ENCODE measurements around the gene RNGTT.

RNGTT gene

DNA sequence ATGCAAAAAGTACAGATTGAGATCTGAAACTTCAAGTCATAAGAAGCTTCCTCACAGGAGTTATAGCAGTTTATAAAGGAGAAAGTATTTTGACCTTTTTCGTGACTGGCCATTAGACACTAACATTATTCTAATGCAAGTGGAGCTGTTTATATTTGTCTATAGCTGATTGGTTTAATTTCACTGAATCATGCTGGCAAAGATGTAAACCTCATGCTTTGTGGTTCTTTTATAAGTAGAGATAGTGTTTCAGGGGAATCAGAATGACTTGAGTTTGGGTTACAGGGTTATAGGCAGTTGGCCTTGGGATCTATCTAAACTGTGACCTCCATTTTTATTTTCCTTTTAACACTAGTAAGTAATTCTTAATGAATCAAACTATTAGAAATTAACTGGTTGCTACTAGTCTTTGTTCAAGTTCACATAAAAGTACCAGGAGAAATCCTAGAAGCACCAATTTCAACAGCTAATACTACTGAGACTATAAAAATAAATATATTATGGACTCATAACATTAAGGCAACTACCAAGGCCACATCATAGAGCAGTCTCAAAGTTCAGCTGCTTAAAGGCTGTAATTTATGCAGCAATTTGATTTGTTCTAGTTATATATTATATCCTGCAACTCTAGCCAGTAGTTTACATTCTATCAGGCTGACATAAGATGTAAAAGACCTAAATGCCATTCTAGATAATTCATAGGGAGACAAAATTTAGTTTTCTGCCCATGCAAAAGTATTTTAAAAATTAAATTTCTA lies 94.0 kb downstream of the RNGTT start:
- no peaks in the 10 kb centered on the region for H3K36me3 ChIP-seq
- no peaks in the 10 kb centered on the region for H4K20me1 ChIP-seq
- H3K27me3 ChIP-seq: no peaks in the 10 kb centered on the region
- H3K9ac ChIP-seq: no peak overlapping the region
- no peaks in the 10 kb centered on the region for H3K4me1 ChIP-seq
- H3K4me2 ChIP-seq: no peak overlapping the region
- no peak overlapping the region for H3K4me3 ChIP-seq
- H3K9me3 ChIP-seq: no peaks in the 10 kb centered on the region
- H3K27ac ChIP-seq: no peak overlapping the region
- no peak for TF ChIP-seq Cebpa-rat (IDR thresholded peaks at IDR 0.05)

DNA sequence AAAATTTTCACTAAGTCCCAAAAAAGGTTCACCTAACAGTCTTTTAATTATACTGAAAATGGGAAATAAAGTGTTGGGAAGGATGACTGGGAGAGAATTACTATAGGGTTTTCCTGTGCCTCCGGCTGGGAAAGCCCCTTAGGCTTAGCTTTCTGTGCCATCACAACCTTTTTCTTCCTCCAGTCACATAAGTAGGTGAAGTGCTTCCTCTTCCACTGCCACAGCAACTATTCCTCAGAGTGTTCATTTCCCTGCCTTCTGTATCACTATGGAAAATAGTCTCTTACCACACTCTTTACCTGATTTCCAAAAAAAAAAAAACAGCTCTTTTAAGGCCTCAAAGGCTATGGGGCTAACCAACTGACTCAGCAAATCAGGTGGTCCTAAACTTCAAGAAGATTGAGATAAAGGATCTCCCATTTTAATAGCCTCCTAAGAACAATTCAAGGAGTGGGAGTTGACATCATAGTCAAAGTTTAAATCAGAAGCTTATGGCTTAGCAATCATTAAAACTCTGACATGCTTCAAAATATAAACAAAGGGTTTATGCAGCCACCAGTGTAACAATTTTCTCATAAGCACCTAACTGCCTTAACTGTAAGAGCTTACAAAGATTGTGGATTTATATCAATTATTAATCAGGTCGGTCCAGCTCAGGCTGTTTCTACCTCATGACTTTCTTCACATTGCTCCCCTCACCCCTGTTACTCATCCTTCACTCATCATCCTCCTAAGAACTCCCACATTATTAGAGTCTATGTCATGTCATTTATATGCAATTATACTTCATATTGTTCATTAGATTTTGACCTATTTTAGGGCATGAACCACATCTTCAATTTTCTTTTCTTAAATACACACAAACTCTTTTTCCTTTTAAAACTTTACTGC lies 95.3 kb downstream of the RNGTT start:
- no peak overlapping the region for H3K4me2 ChIP-seq
- H4K20me1 ChIP-seq: no peaks in the 10 kb centered on the region
- H3K9me3 ChIP-seq: no peaks in the 10 kb centered on the region
- H3K36me3 ChIP-seq: no peaks in the 10 kb centered on the region
- H3K9ac ChIP-seq: no peak overlapping the region
- TF ChIP-seq Cebpa-rat (IDR thresholded peaks at IDR 0.05): no peak
- H3K4me3 ChIP-seq: no peak overlapping the region
- no peak overlapping the region for H3K27ac ChIP-seq
- no peaks in the 10 kb centered on the region for H3K4me1 ChIP-seq
- H3K27me3 ChIP-seq: no peaks in the 10 kb centered on the region

DNA sequence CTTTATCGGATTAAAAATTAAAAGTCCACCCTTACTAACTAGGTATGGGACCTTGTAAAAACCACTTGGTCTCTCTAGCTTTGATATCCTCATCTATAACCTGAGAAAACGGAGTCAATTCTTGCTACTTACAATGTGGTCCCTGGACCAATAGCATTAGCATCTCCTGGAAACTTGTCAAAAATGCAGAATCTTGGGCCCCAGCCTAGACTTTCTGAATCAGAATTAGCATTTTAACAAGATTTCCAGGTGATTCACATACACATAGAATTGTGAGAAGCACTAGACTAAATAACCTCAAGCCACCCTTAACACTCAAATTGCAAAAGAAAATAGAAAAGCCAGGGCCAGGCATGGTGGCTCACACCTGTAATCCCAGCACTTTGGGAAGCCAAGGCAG lies 96.6 kb downstream of the RNGTT start:
- H3K9ac ChIP-seq: no peak overlapping the region
- no peaks in the 10 kb centered on the region for H3K9me3 ChIP-seq
- H4K20me1 ChIP-seq: no peaks in the 10 kb centered on the region
- TF ChIP-seq Cebpa-rat (IDR thresholded peaks at IDR 0.05): no peak
- no peaks in the 10 kb centered on the region for H3K27me3 ChIP-seq
- H3K4me3 ChIP-seq: no peak overlapping the region
- H3K4me2 ChIP-seq: no peak overlapping the region
- peaks cover 5% of the 10 kb centered on the region; the same call in 1 of the 2 replicates for H3K36me3 ChIP-seq
- H3K27ac ChIP-seq: no peak overlapping the region
- H3K4me1 ChIP-seq: no peaks in the 10 kb centered on the region

DNA sequence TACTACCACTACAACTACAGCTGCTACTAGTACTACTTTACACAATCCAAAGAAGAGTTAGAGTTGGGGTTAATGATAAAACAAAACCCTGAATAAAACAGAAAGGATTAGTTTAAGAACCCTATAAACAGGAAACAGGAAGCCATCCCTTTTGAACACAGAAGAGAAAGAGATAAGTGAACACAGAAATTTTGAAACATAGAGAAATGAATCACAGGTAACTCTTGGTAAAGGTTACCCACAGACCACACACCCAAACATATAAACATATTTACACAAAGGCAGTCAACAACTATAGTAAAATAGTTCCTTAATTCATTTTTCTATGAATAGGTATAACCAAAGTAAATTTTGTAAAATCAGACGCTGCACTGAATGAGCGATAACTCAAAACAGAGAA lies 98.1 kb downstream of the RNGTT start:
- Histone ChIP-seq H3K27me3 (no peaks in the 10 kb centered on the region), H3K4me1 (no peaks in the 10 kb centered on the region), H3K9ac (no peak overlapping the region), H3K9me3 (no peaks in the 10 kb centered on the region), H3K4me2 (no peak overlapping the region), H3K27ac (no peak overlapping the region), H3K4me3 (no peak overlapping the region), H4K20me1 (no peaks in the 10 kb centered on the region), H3K36me3 (peaks cover 5% of the 10 kb centered on the region; the same call in 1 of the 2 replicates)
- TF ChIP-seq Cebpa-rat (IDR thresholded peaks at IDR 0.05): no peak

DNA sequence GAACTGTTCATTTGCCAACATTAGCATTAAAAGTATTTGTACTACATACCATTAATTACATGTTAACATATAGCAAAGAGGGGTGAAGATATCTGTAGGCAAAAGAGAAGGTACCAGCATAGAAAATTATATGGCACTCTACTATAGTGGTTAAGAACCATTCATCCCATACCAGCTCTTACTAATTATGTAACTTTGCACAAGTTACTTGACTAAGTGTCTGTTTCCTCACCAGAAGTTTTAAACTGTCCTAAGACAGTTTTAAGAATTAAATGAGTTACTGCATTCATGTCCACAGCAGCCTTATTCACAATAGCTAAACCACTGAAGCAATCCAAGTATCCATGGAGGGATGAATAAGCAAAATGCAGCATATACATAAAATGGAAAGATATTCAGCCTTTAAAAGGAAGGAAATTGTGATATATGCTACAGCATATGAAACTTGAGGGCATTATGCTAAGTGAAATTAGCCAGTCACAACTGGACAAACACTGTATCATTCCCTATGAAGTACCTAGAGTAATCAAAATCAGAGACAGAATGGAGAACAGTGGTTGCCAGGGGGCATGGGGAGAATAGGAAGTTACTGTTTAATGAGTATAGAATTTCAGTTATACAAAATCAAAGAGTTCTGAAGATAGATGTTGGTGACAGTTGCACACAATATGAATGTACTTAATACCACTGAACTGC lies 98.9 kb downstream of the RNGTT start:
- no peaks in the 10 kb centered on the region for H3K4me1 ChIP-seq

DNA sequence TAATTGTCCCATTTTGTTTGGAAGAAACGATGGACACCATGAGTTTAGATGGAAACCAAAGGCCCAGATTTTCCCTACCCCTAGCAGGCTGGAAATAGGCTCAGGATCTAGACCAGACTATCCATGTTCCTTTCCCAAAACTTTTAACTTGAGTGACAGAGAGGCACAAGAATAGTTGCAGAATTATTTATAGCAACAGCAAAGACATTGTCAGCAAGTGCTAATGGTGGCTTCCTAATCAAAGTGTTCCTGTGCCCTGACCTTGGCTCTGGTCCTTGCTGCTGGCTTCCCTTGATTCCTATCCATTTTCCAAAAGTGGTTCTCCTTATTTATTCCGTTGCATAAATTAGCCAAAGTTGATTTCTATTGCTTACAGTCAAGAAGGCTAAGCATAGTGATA lies 103.1 kb downstream of the RNGTT start:
- Histone ChIP-seq H3K4me1 (no peaks in the 10 kb centered on the region), H3K9ac (no peak overlapping the region), H3K27me3 (no peaks in the 10 kb centered on the region), H4K20me1 (no peaks in the 10 kb centered on the region), H3K36me3 (peaks cover 5% of the 10 kb centered on the region; the same call in 1 of the 2 replicates), H3K4me3 (no peak overlapping the region), H3K27ac (no peak overlapping the region), H3K9me3 (no peaks in the 10 kb centered on the region), H3K4me2 (no peak overlapping the region)
- no peak for TF ChIP-seq Cebpa-rat (IDR thresholded peaks at IDR 0.05)

More for the DNA sequence above, 98.9 kb downstream of the RNGTT start:
- Histone ChIP-seq H3K4me3 (no peak overlapping the region), H3K27ac (no peak overlapping the region), H3K27me3 (no peaks in the 10 kb centered on the region), H4K20me1 (no peaks in the 10 kb centered on the region), H3K36me3 (peaks cover 5% of the 10 kb centered on the region; the same call in 1 of the 2 replicates), H3K9ac (no peak overlapping the region), H3K9me3 (no peaks in the 10 kb centered on the region), H3K4me2 (no peak overlapping the region)
- no peak for TF ChIP-seq Cebpa-rat (IDR thresholded peaks at IDR 0.05)

DNA sequence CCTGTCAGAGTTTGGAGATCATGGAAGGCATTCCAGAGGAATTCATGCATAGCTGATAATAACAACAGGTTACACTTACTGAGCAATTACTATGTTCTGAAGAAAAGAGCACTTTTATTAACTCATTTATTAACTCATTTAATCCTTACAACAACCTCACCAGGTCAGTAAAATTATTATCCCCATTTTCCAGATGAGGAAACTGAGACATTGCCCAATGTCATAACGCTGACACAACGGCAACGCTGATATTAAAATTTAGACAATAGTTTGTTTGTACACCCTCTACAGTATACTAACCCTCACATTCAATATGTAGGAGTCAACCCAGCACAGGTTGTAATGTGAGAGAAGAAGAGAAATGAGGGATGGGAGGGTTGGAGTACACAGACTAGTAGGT lies 105.0 kb downstream of the RNGTT start:
- H3K9me3 ChIP-seq: no peaks in the 10 kb centered on the region
- TF ChIP-seq Cebpa-rat (IDR thresholded peaks at IDR 0.05): no peak
- no peak overlapping the region for H3K27ac ChIP-seq
- H3K9ac ChIP-seq: no peak overlapping the region
- no peaks in the 10 kb centered on the region for H3K27me3 ChIP-seq
- H3K4me3 ChIP-seq: no peak overlapping the region
- no peaks in the 10 kb centered on the region for H4K20me1 ChIP-seq
- no peaks in the 10 kb centered on the region for H3K4me1 ChIP-seq
- peaks cover 5% of the 10 kb centered on the region; the same call in 1 of the 2 replicates for H3K36me3 ChIP-seq
- no peak overlapping the region for H3K4me2 ChIP-seq

DNA sequence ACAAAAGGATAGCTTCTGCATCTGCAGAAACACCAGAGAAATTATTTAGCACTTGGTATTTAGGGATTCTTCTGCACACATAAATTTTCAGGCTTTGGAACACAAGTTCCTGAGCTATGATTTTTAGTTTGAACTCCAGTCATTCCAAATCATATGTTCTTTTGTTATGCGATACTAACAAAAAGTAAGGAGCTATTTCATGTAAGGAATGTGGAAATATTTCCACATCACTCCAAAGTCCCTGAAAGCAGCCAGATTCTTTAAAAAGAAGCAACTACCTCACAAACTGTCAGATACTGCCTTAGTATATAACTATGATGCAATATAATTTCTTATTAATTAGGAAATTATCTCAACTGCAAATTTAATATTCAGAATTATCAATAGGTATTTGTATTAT lies 106.9 kb downstream of the RNGTT start:
- Histone ChIP-seq H3K36me3 (no peaks in the 10 kb centered on the region), H3K9me3 (no peaks in the 10 kb centered on the region), H3K4me1 (no peaks in the 10 kb centered on the region), H3K27ac (no peak overlapping the region), H3K4me2 (no peak overlapping the region), H4K20me1 (no peaks in the 10 kb centered on the region), H3K9ac (no peak overlapping the region), H3K4me3 (no peak overlapping the region), H3K27me3 (no peaks in the 10 kb centered on the region)
- TF ChIP-seq Cebpa-rat (IDR thresholded peaks at IDR 0.05): no peak

DNA sequence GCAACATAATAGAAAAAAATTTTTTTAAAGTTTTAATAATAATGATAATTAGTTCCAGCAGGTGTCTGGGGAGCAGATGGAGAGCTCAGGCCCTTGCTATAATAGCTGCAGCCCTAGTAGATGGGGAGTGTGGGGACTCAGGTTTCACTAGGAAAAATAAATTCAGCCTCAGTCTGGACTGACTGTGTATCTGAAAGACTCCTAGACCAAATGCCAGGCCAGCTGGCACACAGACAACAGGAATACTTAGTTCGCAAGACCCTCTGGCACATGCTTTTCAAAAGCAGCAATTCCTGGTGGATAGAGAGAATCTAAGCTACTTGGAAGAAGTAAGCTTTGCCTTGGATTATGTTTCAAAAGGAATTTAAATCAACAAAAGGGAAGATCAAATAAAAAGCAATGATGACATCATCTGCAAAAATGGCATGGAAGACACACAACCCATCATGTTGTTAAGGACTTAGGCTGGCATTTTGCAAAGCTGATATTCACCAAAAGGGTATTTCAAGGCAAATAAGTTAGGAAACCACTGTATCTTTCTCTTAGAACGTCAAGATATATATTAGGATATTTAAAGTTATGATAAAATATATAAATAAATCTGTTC lies 107.8 kb downstream of the RNGTT start:
- H3K27ac ChIP-seq: no peak overlapping the region
- no peaks in the 10 kb centered on the region for H3K27me3 ChIP-seq
- H3K9ac ChIP-seq: no peak overlapping the region
- H3K4me2 ChIP-seq: no peak overlapping the region
- H3K4me3 ChIP-seq: no peak overlapping the region
- H4K20me1 ChIP-seq: no peaks in the 10 kb centered on the region
- no peaks in the 10 kb centered on the region for H3K4me1 ChIP-seq
- no peaks in the 10 kb centered on the region for H3K9me3 ChIP-seq
- H3K36me3 ChIP-seq: no peaks in the 10 kb centered on the region
- no peak for TF ChIP-seq Cebpa-rat (IDR thresholded peaks at IDR 0.05)
